Activated CD8-positive, alpha-beta T cell treated with anti-CD3 and anti-CD28 coated beads for 36 hours (primary cell): ENCODE data around the gene RBBP6. TPM values are rescaled to one million over a fixed set of nuclear protein-coding genes. Genes with fewer than 3 reads are reported as not detected.

Experiments
- ATAC-seq: fragments of 200-7000 bp; cut with Tn5 transposase; one replicate; pipeline ENCODE4 v1.10.0; 2021; ENCODE audit warnings: mild to moderate bottlenecking, moderate library complexity
- CTCF ChIA-PET: fragments of 350-600 bp; sonication (Branson Sonifier 250); formaldehyde crosslinking; loops from one replicate; lab custom pipeline; 2021; ENCODE audit warnings: antibody characterized with exemption; lab: Charles Lee
- POLR2A ChIA-PET: fragments of 350-600 bp; sonication (Branson Sonifier 250); formaldehyde crosslinking; loops from one replicate; lab custom pipeline; 2021; ENCODE audit warnings: antibody characterized with exemption; lab: Charles Lee
- DNase-seq: peaks from one replicate; pipeline ENCODE4 v3.0.0-alpha.2; 2020
- H3K27ac Mint-ChIP-seq: one replicate; pipeline ENCODE4 v1.8.0; 2021; ENCODE audit warnings: mild to moderate bottlenecking, mixed read lengths
- H3K27me3 Mint-ChIP-seq: one replicate; pipeline ENCODE4 v1.8.0; 2021; ENCODE audit warnings: mixed read lengths
- H3K36me3 Mint-ChIP-seq: one replicate; pipeline ENCODE4 v1.8.0; 2021; ENCODE audit warnings: low read depth, mixed read lengths
- H3K4me1 Mint-ChIP-seq: one replicate; pipeline ENCODE4 v1.8.0; 2021; ENCODE audit warnings: low read depth, mixed read lengths
- H3K4me3 Mint-ChIP-seq: one replicate; pipeline ENCODE4 v1.8.0; 2021; ENCODE audit warnings: mild to moderate bottlenecking, moderate library complexity, mixed read lengths
- H3K9me3 Mint-ChIP-seq: one replicate; pipeline ENCODE4 v1.8.0; 2021; ENCODE audit warnings: mixed read lengths
- intact Hi-C: fragments of 100-400 bp; cut with micrococcal nuclease; formaldehyde crosslinking; loops from one replicate; pipeline ENCODE4 v1.10.0; 2022
- total RNA-seq, 2 experiments: library from RNA; stranded (reverse); gene quantifications; one replicate each; pipeline ENCODE4 v1.2.3, GENCODE V29; 2021
- TF ChIP-seq, protein P1 (sequence below): fragments of 200-600 bp; IDR thresholded peaks from one replicate; pipeline ENCODE4 v1.8.0; 2022; ENCODE audit warnings: antibody characterized with exemption, mild to moderate bottlenecking

Gene RBBP6
- total RNA-seq, 2 experiments from 2014 or later = 71.6 to 74.8 TPM

DNA sequence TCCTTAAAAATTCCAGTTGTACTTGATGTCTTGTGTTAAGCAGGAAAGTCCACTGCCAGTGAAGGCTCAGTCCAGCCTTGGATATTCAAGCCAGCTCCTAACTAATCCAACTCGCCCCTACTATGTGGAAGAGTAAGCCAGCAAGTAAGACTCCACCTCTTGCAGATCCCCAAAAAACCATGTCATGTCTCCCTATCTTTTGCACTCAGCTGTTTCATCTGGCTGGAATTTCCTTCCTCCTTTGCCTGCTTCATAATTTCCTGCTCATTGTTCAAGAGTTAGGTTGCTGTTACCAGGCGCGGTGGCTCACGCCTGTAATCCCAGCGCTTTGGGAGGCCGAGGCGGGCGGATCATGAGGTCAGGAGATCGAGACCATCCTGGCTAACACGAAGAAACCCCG, 37.8 kb downstream of the RBBP6 start:
- Mint-ChIP-seq H3K27me3 (no peaks in the 10 kb centered on the region), H3K4me1 (peaks cover 2% of the 10 kb centered on the region), H3K27ac (no peak overlapping the region), H3K9me3 (peaks cover 7% of the 10 kb centered on the region), H3K36me3 (peaks cover 12% of the 10 kb centered on the region), H3K4me3 (no peak overlapping the region)
- DNase-seq (no peak), ATAC-seq (no peak)
- intact Hi-C loops = no loop called here
- TF ChIP-seq, protein P1, sequence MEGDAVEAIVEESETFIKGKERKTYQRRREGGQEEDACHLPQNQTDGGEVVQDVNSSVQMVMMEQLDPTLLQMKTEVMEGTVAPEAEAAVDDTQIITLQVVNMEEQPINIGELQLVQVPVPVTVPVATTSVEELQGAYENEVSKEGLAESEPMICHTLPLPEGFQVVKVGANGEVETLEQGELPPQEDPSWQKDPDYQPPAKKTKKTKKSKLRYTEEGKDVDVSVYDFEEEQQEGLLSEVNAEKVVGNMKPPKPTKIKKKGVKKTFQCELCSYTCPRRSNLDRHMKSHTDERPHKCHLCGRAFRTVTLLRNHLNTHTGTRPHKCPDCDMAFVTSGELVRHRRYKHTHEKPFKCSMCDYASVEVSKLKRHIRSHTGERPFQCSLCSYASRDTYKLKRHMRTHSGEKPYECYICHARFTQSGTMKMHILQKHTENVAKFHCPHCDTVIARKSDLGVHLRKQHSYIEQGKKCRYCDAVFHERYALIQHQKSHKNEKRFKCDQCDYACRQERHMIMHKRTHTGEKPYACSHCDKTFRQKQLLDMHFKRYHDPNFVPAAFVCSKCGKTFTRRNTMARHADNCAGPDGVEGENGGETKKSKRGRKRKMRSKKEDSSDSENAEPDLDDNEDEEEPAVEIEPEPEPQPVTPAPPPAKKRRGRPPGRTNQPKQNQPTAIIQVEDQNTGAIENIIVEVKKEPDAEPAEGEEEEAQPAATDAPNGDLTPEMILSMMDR = no peak
- CTCF ChIA-PET = interaction anchor here (1.2 to 1.4 kb wide), 2 partner anchors 11 to 72 kb away, joined by 3 read pairs; no protein-coding TSS in a partner anchor
- POLR2A ChIA-PET = interaction anchor here (1.0 kb wide), 1 partner anchor 201 kb away, joined by 3 read pairs; no protein-coding TSS in a partner anchor

DNA sequence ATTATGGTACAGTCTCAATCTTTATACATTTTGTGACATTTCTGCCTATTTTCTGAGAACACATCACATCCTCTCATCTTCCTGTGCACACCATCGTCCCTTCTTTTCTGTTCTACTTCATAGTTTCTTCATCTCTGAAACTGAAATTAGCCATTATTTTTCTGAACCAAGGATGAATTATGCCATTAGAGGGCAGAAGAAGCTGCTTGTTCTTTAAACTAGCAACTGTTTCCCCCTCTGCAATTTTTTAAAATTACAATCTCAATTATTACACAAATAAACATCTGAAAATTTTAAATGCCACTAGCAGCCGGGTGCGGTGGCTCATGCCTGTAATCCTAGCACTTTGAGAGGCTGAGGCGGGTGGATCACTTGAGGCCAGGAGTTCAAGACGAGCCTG, 41.3 kb downstream of the RBBP6 start:
- no peak overlapping the region for H3K27ac Mint-ChIP-seq
- ATAC-seq (no peak), DNase-seq (no peak)
- ChIA-PET CTCF (interaction anchor here (1.6 kb wide), 1 partner anchor 64 kb away, joined by 4 read pairs; no protein-coding TSS in a partner anchor), POLR2A (interaction anchor here (0.9 kb wide), 1 partner anchor 9 kb away, joined by 3 read pairs; no protein-coding TSS in a partner anchor)
- H3K9me3 Mint-ChIP-seq = peaks cover 1% of the 10 kb centered on the region
- H3K27me3 Mint-ChIP-seq = peaks cover 4% of the 10 kb centered on the region
- H3K36me3 Mint-ChIP-seq = no peaks in the 10 kb centered on the region
- intact Hi-C loops = no loop called here
- peaks cover 7% of the 10 kb centered on the region for H3K4me1 Mint-ChIP-seq
- TF ChIP-seq, protein P1 = no peak
- no peak overlapping the region for H3K4me3 Mint-ChIP-seq

DNA sequence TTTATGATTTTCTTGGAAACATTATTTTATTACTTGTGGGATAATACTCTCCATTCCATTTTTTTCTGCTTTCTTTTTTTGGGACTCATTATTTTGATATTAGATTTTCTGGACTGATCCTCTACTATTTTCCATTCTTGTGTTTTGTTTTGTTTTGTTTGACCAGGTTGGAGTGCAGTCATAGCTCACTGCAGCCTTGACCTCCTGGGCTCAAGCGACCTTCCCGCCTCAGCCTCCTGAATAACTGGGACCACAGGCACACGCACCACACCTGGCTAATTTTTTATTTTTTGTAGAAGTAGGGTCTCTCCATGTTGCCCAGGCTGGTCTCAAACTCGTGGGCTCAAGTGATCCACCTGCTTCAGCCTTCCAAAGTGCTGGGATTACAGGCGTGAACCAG, 44.1 kb downstream of the RBBP6 start:
- H3K9me3 Mint-ChIP-seq = peaks cover 1% of the 10 kb centered on the region
- peaks cover 11% of the 10 kb centered on the region for H3K27me3 Mint-ChIP-seq
- TF ChIP-seq, protein P1 = no peak
- intact Hi-C loops = no loop called here
- peaks cover 11% of the 10 kb centered on the region for H3K4me1 Mint-ChIP-seq
- H3K36me3 Mint-ChIP-seq = no peaks in the 10 kb centered on the region
- H3K27ac Mint-ChIP-seq = no peak overlapping the region
- DNase-seq (no peak), ATAC-seq (no peak)
- H3K4me3 Mint-ChIP-seq = no peak overlapping the region
- ChIA-PET POLR2A (no interaction called here), CTCF (no interaction called here)

DNA sequence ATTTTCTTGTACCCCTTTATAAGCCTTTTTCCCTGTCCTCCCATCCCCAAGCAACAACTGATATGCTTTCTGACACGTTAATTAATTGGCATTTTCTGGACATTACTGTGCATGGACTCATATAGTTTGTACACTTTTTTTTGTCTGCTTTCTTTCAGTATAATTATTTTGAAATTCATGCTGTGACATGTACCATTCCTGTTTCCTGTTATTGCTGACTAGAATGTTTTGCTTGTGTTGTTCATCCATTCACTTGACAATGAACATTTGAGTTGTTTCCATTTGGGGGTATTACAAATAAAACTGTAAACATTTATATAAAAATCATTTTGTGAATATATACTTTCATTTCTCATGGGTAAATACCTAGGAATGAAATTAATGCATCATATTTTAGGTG, 50.6 kb downstream of the RBBP6 start:
- CTCF ChIA-PET = no interaction called here
- DNase-seq (no peak), ATAC-seq (no peak)
- POLR2A ChIA-PET = no interaction called here
- Mint-ChIP-seq H3K27me3 (peaks cover 15% of the 10 kb centered on the region), H3K36me3 (no peaks in the 10 kb centered on the region), H3K9me3 (no peaks in the 10 kb centered on the region), H3K4me3 (no peak overlapping the region), H3K27ac (no peak overlapping the region), H3K4me1 (peaks cover 9% of the 10 kb centered on the region)
- TF ChIP-seq, protein P1 = no peak
- intact Hi-C loops = no loop called here

DNA sequence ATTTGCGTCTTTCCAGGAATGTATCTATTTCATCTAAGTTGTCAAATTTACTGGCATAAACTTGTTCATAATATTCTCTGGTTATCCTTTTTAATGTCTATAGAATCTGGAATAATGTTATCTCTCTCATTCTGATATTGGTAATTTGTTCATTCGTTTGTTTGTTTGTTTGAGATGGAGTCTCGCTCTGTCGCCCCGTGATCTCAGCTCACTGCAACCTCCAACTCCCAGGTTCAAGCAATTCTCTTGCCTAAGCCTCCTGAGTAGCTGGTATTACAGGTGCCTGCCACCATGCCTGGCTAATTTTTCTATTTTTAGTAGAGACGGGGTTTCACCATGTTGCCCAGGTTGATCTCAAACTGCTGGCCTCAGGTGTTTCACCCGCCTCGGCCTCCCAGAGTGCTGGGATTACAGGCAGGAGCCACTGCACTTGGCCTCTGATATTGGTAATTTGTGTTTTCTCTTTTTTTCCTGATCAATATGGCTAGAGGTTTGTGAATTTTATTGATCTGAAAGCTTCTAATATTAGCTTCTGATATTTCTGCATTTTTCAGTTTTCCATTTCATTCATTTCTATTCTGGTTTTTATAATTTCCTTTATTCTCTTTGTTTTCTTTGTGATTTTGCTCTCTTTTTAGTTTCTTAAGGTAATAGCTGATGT, 59.5 kb downstream of the RBBP6 start:
- Mint-ChIP-seq H3K9me3 (no peaks in the 10 kb centered on the region), H3K27me3 (peaks cover 16% of the 10 kb centered on the region), H3K36me3 (no peaks in the 10 kb centered on the region), H3K27ac (no peak overlapping the region), H3K4me1 (no peaks in the 10 kb centered on the region), H3K4me3 (no peak overlapping the region)
- TF ChIP-seq, protein P1 = no peak
- DNase-seq (no peak), ATAC-seq (no peak)
- ChIA-PET POLR2A (no interaction called here), CTCF (no interaction called here)
- intact Hi-C loops = no loop called here
